HEK293T (cell line): ENCODE measurements around the gene LTBR.

Experiments
- ARNT ChIP-seq: fragments of 450-650 bp; IDR thresholded peaks from 2 replicates; pipeline ENCODE4 v1.6.1; 2017; ENCODE audit warnings: mild to moderate bottlenecking
- BHLHE40 ChIP-seq: fragments of 450-650 bp; IDR thresholded peaks from 2 replicates; pipeline ENCODE4 v1.6.1; 2016; ENCODE audit warnings: mild to moderate bottlenecking, moderate library complexity, borderline replicate concordance
- FOXK2 ChIP-seq: fragments of 450-650 bp; IDR thresholded peaks from 2 replicates; pipeline ENCODE4 v1.6.1; 2016; ENCODE audit warnings: mild to moderate bottlenecking
- FOXM1 ChIP-seq: fragments of 450-650 bp; IDR thresholded peaks from 2 replicates; pipeline ENCODE4 v1.6.1; 2017; ENCODE audit warnings: mild to moderate bottlenecking, borderline replicate concordance
- HDGF ChIP-seq: fragments of 450-650 bp; IDR thresholded peaks from 2 replicates; pipeline ENCODE4 v1.6.1; 2017; ENCODE audit warnings: antibody characterized with exemption, borderline replicate concordance
- L3MBTL2 ChIP-seq: fragments of 450-650 bp; conservative IDR thresholded peaks from 2 replicates; pipeline ENCODE4 v1.6.1; 2016; ENCODE audit warnings: mild to moderate bottlenecking
- NFRKB ChIP-seq: fragments of 450-650 bp; IDR thresholded peaks from 2 replicates; pipeline ENCODE4 v1.6.1; 2016; ENCODE audit warnings: mild to moderate bottlenecking, moderate library complexity
- SP1 ChIP-seq: fragments of 450-650 bp; IDR thresholded peaks from 2 replicates; pipeline ENCODE4 v1.6.1; 2017
- SUZ12 ChIP-seq: fragments of 450-650 bp; IDR thresholded peaks from 2 replicates; pipeline ENCODE4 v1.6.1; 2016; ENCODE audit warnings: mild to moderate bottlenecking
- TARDBP ChIP-seq: fragments of 450-650 bp; IDR thresholded peaks from 2 replicates; pipeline ENCODE4 v1.6.1; 2016
- ZNF384 ChIP-seq: fragments of 450-650 bp; IDR thresholded peaks from 2 replicates; pipeline ENCODE4 v1.6.1; 2016

DNA sequence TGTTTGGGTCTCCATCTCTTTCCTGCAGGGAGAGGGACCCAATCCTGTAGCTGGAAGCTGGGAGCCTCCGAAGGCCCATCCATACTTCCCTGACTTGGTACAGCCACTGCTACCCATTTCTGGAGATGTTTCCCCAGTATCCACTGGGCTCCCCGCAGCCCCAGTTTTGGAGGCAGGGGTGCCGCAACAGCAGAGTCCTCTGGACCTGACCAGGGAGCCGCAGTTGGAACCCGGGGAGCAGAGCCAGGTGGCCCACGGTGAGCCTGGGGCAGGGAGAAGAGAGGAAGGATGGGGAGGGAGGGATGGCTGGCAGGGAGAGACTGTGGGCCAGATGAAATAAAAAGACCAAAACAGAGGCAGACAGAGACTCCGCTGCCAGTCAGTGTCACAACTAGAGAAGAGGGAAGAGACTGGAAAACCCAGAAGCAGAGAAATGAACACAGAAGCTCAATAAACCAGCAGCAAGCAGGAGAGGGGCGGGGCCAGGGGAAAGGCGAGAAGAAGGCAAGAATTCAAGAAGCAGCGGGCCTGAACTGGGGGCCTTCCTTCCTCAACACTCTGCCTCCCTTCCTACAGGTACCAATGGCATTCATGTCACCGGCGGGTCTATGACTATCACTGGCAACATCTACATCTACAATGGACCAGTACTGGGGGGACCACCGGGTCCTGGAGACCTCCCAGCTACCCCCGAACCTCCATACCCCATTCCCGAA, 6.3 kb downstream of the LTBR start:
- TF ChIP-seq FOXK2 (no peak), SUZ12 (no peak), FOXM1 (no peak), TARDBP (no peak), ZNF384 (no peak), BHLHE40 (no peak), SP1 (no peak), HDGF (no peak), L3MBTL2 (no peak), NFRKB (no peak), ARNT (no peak)
